AG04450 (cell line): ENCODE results near the gene TMEM223. TPM values are rescaled to one million over a fixed set of nuclear protein-coding genes. Genes with fewer than 3 reads are reported as not detected.
A peak's percentile ranks its signal among the peaks of the same experiment; 100 is the strongest.
"Not testable (repeated sequence)": the region's sequence is repeated elsewhere in the genome, so short reads cannot be mapped to it uniquely, and the experiment has no call there.

Experiments
- CTCF ChIA-PET: fragments of 300-600, 350-600 bp; formaldehyde crosslinking; extraction: SDS; loops from one replicate; lab custom pipeline; 2022; ENCODE audit warnings: antibody characterized with exemption, inconsistent platforms; lab: Charles Lee
- POLR2A ChIA-PET: fragments of 350-600 bp; formaldehyde crosslinking; extraction: SDS; loops from one replicate; lab custom pipeline; 2021; ENCODE audit warnings: antibody characterized with exemption, inconsistent platforms; lab: Yijun Ruan, JAX
- DNase-seq: peaks from one replicate; pipeline ENCODE4 v3.0.0-alpha.2; 2011; ENCODE audit warnings: low read depth, low spot score
- H3K27ac ChIP-seq: one replicate; pipeline ENCODE4 v1.5.1; 2012; ENCODE audit warnings: low read depth, low read length, control low read depth
- H3K27me3 ChIP-seq: one replicate; pipeline ENCODE4 v1.6.0; 2012; ENCODE audit warnings: low read length; ENCODE audit not compliant: control insufficient read depth, insufficient read depth
- H3K4me3 ChIP-seq: 2 replicates; pipeline ENCODE4 v1.5.1; 2011; ENCODE audit warnings: mild to moderate bottlenecking, low read depth, low read length, control low read depth
- H3K9me3 ChIP-seq: 2 replicates; pipeline ENCODE4 v1.5.1; 2012; ENCODE audit warnings: low read length; ENCODE audit not compliant: control insufficient read depth, insufficient read depth
- polyA plus RNA-seq: library from polyadenylated mRNA; depleted of rRNA; stranded (reverse); fragments of >200 nt; gene quantifications from 2 replicates; pipeline ENCODE4 v1.2.3, GENCODE V29; 2011
- TF ChIP-seq, protein P1 (sequence below): IDR thresholded peaks from 2 replicates; pipeline ENCODE4 v1.5.1; 2011; ENCODE audit warnings: low read depth, low read length, control low read depth, inconsistent platforms

TMEM223 gene
- polyA plus RNA-seq, 1 experiment, result 13.5 TPM

DNA sequence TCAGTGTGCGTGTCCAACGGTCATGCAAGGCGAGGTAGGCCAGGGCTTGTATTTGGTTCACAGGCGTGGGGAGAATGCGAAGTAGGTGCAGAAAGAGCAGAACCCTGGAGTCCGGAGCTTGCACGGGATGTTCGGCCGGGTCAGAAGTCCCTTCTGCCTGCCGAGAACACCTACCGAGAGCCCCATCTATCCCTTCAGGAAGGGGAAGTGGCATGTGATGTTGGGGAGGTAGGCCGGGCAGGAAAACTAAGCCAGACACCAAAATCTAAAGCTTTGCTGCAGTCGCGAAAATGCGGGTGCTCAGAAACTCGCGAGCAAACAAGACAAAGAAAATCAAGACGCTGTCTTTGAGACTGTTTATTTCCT lies 21.0 kb downstream of the TMEM223 start:
- TF ChIP-seq, protein P1, sequence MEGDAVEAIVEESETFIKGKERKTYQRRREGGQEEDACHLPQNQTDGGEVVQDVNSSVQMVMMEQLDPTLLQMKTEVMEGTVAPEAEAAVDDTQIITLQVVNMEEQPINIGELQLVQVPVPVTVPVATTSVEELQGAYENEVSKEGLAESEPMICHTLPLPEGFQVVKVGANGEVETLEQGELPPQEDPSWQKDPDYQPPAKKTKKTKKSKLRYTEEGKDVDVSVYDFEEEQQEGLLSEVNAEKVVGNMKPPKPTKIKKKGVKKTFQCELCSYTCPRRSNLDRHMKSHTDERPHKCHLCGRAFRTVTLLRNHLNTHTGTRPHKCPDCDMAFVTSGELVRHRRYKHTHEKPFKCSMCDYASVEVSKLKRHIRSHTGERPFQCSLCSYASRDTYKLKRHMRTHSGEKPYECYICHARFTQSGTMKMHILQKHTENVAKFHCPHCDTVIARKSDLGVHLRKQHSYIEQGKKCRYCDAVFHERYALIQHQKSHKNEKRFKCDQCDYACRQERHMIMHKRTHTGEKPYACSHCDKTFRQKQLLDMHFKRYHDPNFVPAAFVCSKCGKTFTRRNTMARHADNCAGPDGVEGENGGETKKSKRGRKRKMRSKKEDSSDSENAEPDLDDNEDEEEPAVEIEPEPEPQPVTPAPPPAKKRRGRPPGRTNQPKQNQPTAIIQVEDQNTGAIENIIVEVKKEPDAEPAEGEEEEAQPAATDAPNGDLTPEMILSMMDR, result no peak
- POLR2A ChIA-PET, result interaction anchor here (0.6 to 3.1 kb wide), 9 partner anchors 9 to 105 kb away, joined by 3 to 21 read pairs (median 6); partner anchors contain the start of genes C11orf98, CSKMT, HNRNPUL2 and POLR2G

DNA sequence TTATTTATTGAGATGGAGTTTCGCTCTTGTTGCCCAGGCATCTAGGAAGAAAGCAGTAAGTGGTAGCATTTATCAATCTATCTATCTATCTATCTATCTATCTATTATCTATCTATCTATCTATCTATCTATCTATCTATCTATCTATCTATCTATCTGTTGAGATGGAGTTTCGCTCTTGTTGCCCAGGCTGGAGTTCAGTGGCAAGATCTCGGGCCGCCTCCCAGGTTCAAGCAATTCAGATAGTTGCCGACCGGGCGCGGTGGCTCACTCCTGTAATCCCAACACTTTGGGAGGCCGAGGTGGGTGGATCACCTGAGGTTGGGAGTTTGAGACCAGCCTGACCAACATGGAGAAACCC lies 31.0 kb downstream of the TMEM223 start:
- POLR2A ChIA-PET, result interaction anchor here (0.6 to 1.1 kb wide), 4 partner anchors 10 to 96 kb away, joined by 3 to 8 read pairs (median 4); partner anchors contain the start of genes C11orf98, CSKMT and TAF6L

More for the DNA sequence above, 21.0 kb downstream of the TMEM223 start:
- H3K27me3 ChIP-seq, result no peaks in the 10 kb centered on the region
- CTCF ChIA-PET, result interaction anchor here (0.6 to 1.7 kb wide), 3 partner anchors 9 to 157 kb away, joined by 3 to 9 read pairs (median 3); partner anchors contain the start of gene POLR2G
- peak overlapping the region; percentile 55 for H3K4me3 ChIP-seq
- DNase-seq, result no peak
- H3K9me3 ChIP-seq, result no peaks in the 10 kb centered on the region
- H3K27ac ChIP-seq, result peak overlapping the region; percentile 75

DNA sequence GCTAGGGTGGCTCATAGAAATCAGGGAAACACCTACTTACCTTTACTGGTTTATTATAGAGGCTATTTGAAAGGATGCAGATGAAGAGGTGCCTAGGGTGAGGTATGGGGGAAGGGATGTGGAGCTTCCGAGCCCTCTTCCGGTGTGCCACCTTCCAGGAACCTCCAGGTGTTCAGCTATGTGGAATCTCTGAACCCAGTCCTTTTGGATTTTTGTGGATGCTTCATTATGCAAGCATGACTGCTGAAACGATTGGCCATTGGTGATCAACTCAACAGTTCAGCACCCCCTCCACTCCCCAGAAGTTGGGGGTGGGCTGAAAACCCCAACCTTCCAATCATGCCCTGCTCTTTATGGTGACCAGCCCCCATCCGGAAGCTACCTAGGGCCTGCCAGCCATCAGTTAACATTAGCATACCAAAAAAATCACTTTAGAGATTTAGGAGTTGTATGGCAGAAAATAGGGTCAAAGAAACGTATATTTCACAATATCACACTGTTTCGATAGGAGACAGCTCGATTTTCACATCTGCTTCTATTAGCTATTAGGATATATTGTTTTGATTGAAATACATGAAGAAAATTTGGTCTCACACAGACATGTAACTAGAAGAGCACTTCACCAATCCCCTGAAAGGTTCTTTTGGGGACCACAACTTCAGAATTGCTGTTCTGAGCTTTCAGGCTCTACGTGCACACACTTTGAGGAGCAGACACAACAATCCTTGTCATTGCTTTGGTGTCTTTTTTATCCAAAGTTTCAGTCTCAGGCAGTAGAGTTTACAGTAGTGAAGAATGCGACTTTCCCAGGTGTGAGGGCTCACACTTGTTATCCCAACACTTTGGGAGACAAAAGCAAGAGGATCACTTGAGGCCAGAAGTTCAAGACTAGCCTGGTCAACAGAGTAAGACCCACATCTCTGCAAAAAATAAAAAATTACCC lies 33.7 kb downstream of the TMEM223 start:
- H3K27ac ChIP-seq, result no peak overlapping the region
- ChIA-PET CTCF (interaction anchor here (0.6 kb wide), 2 partner anchors 278 to 1220 kb away, joined by 3 to 4 read pairs; no protein-coding TSS in a partner anchor), POLR2A (interaction anchor here (1.4 kb wide), 1 partner anchor 83 kb away, joined by 3 read pairs; no protein-coding TSS in a partner anchor)
- TF ChIP-seq, protein P1, result no peak
- no peaks in the 10 kb centered on the region for H3K9me3 ChIP-seq
- H3K27me3 ChIP-seq, result no peaks in the 10 kb centered on the region
- DNase-seq, result no peak
- H3K4me3 ChIP-seq, result no peak overlapping the region

More for the DNA sequence above, 31.0 kb downstream of the TMEM223 start:
- H3K27me3 ChIP-seq, H3K9me3 ChIP-seq, DNase-seq, H3K27ac ChIP-seq, H3K4me3 ChIP-seq: not testable (repeated sequence)
- CTCF ChIA-PET, result interaction anchor here (0.6 to 0.7 kb wide), 2 partner anchors 122 to 589 kb away, joined by 3 to 6 read pairs; no protein-coding TSS in a partner anchor

DNA sequence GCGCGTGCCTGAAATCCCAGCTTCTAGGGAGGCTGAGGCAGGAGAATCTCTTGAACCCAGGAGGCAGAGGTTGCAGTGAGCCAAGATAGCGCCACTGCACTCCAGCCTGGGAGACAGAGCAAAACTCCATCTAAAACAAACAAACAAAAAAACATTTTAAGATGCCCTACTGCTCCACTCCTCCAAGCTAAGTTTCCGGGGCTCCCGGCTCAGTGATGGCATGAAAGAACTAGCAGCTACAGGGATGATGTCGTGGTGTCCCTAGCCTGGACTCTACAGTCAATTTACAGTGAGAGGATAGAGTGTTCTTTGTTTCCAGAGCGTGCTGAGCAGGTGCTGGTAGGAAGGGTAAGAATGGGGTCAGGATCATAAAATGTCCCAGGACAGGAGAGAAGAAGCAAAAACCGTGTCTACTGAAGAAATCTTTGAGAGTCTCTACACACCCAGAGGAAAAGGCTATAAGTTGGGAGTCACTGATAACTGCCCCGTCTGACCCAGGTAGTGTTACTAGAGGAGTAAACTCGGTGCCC lies 36.7 kb downstream of the TMEM223 start:
- Histone ChIP-seq H3K27ac (no peak overlapping the region), H3K27me3 (no peaks in the 10 kb centered on the region), H3K4me3 (no peak overlapping the region), H3K9me3 (no peaks in the 10 kb centered on the region)
- TF ChIP-seq, protein P1, result no peak
- ChIA-PET CTCF (interaction anchor here (3.3 kb wide), 1 partner anchor 31 kb away, joined by 14 read pairs; no protein-coding TSS in a partner anchor), POLR2A (no interaction called here)
- DNase-seq, result no peak
